ENCODE results near the gene RELN.

Gene RELN

DNA sequence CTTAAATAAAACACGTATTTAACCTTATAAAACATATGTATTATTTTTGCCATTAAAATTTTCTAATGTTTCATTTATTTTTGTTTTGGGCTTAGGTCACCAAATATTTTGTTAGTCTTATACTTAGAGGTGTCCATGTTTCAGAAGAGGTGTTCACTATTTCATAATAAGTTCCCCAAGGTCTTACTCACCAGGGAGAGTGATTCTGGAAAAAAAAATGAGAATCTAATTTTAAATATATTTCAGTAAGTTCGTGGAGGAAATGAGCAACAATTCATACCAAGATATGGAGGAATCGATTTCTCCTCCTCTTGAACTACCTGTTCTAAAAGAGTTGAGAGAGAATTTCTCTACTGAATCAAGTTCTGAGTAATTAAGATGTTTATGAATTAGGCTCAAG, 271.9 kb downstream of the RELN start:
- DNase-seq (ENCODE audit: low spot score) = no peak

DNA sequence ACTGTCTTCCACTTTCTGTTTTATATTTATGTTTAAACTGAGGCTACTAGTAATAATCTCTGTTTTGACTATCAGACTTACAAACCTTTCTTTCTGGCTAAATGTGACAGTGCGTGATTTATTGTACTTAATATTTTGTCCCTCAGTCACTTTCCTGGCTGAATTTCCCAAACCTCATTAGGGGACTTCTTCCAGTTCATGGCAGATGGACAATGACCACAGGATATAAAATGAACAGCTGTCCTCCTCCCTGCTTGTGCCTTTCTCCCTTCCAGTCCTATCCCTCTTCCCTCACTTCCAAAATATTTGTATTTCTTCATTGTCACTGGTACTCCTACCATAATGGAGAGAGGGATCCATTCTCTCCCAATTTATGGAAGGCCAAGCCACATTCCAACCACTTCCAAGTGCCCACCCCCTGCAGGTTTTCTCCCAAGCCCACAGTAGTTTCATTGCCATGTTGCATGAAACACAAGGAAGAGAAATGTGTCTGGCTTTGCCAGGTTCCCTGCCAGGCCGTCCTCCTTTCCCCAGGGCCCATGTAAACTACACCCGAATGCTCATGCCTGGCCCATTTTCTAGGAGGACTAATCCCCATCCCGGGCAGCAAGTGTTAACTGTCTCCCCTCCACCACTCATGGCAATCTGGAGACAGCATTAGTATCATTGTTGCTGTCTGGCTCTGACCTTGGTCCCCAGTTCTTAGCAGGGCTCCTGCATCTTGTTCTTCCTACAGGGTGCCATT, 273.9 kb downstream of the RELN start:
- DNase-seq (ENCODE audit: low spot score) = no peak

DNA sequence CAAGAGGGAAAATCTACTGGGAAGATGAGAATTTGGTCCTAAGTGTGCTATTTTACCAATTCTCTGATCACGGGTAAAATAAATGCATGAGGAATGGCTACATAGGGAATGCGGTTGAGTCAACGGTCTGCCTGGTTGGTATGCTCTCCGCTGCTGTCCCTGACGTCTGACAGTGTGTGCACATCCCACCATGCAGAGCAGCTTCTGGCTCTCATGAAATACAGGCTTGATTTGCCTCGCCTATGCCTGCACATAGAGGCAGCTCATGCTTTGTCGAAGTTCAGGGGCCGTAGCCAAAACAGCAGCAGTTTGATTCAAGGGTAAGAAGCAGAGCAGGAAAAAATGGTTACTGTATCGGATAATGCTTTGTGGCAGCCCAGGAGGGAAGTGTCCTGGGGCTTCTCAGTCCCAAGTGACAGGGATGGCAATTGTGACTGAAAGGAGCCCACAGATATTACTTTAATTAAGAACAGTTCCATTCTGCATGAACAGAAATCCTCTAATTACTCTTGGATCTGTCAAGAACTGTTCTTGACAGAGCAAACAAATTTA, 275.0 kb downstream of the RELN start:
- no peak for DNase-seq (ENCODE audit: low spot score)

DNA sequence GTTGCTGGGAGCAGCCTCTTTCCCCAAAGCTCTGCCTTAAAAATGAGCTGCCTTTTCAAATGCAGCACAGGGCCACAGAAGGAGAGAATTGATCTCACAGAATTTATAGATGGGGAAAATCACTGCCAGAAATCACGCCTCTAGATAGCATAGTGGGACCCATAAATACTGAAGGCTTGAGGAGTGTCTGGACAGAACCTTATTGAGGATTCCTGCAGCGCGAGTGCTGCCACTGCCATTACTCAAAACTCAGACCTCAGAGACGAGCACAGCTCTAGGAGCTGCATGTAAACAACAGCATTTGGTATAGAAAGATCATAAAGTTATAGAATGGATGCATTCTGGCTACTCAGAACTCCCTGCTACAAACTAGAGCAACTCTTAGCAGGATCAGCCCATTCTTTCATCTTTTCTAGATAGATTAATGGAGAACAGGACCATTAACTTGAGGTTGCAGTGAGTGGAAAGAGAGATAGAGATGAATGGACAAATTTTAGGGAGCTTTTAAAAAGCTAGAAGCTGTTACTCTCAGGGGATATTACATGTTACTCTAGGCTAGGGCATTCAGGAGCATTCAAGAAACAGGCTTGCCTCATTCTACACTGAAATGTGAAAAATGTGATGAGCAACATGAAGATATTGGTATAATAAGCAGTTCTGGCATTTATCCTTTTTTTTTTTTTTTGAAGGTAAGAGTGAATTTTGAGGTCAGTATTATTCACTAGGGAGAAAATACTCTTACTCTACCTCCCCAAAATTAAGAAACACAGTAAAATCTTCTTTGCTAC, 276.3 kb downstream of the RELN start:
- no peak for DNase-seq (ENCODE audit: low spot score)

DNA sequence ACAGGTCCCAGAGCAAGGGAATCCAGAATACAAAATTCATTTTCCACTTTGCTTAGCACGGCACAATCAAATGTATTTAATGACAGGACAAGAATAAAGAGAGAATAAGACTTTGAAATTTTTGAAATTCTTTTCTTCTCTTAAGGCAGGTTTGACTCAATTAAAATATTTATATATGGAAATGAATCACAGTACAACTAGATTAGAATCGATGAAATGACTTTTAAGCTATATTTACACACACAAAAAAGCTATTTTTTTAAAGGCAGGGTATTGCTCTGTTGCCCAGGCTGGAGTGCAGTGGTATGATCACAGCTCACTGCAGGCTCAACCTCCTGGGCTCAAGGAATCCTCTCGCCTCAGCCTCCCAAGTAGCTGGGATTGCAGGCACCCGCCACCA, 278.0 kb downstream of the RELN start:
- no peak for DNase-seq (ENCODE audit: low spot score)

DNA sequence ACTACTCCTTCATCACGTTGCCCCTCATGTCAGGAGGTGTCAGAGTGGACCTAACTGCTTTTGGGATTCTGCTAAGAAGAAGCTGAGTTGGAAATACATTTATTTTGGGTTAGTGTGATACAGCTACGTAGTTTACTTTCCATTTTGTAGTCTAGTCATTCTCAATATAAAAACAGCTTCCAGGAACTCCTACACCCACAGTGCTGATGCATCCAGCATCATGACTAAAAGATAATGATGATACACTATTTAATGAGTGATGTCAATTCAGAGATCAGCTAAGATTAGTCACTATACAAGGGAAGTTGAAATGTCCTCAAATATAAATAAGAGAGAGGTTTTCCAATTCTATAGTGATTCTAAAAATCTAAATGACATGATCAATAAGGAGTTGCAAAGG, 279.2 kb downstream of the RELN start:
- DNase-seq (ENCODE audit: low spot score) = no peak

DNA sequence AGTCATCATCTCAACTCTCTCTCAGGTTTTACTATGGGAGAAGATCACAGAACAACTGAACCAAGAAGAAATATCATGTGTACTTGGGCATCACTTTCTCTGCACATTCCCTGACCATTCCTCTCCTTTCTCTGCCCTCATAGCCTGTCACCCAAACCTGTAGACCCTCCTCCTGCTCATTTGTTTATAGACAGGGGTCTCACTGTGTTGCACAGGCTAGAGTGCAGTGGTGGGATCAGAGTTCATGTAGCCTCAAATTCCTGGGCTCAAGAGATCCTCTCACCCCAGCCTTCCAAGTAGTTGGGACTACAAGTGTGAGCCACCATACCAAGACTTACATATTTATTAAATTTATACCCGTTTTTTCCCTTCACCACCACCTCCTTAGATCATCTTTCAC, 282.7 kb downstream of the RELN start:
- DNase-seq (ENCODE audit: low spot score) = no peak

DNA sequence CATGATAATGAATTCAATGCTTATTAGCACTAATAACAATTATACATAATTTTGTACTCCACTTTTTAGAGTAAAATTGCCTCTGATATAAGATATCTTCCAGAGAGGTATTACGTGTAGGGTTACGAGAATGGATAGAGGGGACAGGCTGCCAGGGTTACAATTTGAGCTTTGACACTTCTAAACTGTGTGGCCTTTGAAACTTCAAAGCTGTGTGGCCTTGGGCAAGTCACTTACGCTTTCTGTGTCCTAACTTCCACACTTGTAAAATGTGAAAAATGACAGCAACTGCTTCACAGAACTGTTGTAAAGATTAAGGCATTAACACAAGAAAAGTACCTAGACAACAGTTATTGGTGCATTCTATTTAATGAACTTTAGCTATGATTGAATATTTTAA, 283.9 kb downstream of the RELN start:
- no peak for DNase-seq (ENCODE audit: low spot score)

DNA sequence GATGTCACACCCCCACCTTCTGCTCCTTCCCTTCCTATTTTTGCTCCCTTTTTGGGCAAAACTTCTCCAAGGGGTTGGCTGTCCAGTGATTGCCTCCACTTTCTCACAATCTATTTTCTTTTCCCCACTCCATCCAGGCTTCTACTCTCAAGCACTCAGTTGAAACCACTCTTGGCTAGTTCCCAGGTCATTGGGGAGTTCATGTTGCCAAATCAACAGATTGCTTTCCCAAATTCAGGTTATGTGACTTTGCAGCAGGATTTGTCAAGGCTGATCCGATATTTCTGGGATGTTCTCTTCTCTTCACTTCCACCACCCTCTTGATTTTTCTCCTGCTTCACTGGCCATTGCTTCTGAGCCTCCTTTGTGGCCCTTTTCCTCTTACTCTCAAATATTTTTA, 284.8 kb downstream of the RELN start:
- no peak for DNase-seq (ENCODE audit: low spot score)

DNA sequence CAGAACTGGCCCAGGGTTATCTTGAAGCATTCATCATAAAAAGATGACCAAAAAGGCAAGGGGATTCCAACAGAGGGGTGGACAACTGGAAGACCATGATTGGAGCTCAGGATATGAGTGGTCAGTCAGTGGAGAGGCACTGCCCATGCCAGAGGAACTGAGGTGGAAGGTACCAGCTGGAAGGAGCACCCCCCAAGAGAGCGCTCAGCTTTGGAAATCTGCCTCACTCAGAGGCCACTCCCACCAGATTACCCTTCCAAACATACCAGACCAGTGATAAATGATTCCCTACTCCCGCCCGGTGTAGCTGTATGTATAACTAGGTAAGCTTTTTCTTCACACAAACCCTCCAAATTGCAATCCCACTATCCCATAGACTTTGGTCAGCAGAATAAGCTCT, 286.5 kb downstream of the RELN start:
- no peak for DNase-seq (ENCODE audit: low spot score)

DNA sequence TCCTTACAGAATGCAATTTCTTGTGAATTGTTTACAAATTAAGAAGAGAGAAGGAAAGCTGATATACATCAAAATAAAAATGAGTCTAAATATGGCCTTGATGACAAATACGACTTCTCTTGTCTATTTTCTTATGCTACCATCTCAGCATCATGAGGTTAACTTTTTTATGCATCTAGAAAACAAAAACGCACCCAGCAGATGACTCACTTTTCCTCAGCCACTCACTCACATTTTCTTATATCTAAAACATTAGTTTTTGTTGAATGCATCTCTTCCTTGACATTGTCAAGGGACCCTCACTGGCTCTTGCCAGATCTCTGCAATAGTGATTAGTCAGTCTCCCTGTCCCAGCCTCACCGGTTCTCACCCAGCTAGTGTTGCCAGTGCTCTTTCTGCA, 287.0 kb downstream of the RELN start:
- no peak for DNase-seq (ENCODE audit: low spot score)

DNA sequence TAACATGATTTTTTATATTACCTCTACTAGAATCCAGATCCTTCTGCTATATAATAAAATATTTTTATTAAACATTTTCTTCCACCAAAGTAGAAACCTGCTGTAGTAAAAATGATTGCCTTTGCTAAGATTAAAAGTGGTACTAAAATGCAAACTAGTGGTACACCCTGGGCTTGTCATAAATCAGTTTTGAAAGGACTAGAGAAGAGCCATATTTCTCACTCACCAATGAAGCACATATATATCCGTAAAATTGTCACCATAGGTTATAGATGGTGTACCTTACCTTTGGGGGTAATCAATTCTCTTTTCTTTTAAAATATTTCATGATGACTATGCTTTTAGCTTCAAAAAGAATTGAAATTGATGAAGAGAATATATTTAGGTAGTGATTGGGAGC, 290.4 kb downstream of the RELN start:
- no peak for DNase-seq (ENCODE audit: low spot score)

DNA sequence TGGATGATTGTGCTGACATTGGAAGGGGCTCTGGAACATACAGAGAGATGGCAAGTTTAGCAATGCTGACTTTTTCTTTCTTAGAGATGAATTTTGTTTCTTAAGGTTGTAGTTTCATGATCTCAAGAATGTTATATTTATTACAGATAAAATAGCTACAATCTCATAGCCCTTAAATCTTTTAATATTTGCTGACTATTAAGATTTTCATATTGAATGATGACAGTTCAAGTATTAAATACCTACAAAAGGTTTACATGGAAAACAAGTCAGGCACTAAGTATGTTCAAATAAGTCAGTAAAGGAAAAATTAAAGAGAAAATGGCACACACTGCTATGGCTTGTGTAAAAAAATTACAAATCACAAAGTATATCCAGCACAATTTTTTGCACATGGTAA, 291.4 kb downstream of the RELN start:
- DNase-seq (ENCODE audit: low spot score) = no peak

DNA sequence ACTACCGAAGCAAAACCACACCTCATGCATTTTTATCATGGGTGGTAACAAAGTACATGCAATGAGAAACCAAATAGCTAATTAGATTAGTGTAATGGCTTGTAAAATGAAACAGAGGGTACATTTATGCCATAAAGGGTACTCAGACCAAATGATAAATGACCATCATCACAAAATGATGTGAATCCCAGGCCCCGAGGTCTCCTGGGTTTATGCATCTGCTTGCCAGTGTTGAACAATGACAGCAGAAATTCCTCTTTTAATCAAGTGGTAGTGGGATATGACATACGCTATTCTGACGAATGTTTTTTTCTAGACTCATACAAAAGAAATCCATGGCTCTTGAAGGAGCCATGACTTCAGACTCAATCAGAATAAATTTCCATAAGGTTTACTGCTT, 293.9 kb downstream of the RELN start:
- no peak for DNase-seq (ENCODE audit: low spot score)

DNA sequence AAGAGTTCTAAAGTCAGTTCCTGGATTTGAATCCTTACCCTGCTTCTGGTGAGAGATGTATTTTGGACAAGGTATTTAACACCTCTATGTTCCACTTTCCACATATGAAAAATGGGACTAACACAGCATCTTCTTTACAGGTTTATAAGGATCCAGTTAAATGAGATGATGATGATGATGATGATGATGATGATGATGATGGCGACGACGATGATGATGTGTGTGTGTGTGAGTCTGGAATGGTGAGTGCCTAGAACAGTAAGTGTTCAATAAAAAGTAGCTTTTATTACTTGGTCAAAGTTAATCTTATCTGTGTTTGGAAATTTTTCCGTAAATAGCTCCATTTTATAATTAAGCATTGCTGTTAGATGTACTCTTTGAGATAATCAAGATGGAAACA, 295.2 kb downstream of the RELN start:
- DNase-seq (ENCODE audit: low spot score) = no peak

DNA sequence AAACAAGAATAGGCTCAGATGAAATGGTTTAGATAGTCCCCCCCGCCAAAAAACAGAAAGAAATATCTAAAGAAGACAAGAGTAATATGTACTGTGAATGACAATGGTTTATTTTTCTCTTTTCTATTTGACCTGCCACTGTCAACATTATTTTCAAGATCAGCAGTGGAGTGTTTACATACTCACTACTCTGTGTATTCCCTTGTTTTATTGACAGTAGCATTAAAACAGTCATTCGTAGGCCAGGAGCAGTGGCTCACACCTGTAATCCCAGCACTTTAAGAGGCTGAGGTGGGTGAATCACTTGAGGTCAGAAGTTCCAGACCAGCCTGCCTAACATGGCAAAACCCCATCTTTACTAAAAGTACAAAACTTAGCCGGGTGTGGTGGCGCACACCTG, 298.2 kb downstream of the RELN start:
- DNase-seq (ENCODE audit: low spot score) = no peak

DNA sequence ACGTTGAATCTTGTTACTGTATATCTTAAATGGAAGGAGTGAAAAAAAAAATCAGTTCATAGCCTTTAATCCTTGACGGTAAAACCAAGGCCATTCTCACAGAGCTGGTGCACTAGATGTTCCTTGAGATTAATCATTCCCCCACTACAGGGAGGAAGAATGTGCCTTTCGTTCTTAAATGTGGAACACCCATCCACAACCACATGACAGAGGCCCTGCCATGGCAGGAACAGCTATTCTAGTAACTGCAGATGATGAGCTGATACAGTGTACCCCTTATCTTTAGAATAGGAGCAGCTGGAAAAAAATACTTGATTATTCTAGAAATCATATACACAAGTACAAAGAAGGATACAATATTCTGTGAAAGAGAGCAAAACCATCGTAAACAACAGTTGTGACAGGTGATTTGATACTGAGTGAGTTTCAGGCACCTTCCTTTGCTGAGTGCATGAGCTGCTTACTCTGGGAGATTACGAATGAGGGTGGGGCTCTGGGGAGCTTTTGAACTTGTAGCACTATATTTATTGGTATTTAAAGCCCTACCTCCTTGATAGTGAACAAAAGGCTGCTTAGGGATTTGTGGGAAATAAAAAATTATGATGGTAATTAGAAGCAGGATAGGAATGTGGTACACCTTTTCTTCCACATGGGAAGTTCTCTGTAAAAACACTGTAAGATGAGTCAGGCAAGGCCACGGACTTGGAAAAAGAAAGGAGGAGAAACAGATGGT, 299.1 kb downstream of the RELN start:
- no peak for DNase-seq (ENCODE audit: low spot score)

DNA sequence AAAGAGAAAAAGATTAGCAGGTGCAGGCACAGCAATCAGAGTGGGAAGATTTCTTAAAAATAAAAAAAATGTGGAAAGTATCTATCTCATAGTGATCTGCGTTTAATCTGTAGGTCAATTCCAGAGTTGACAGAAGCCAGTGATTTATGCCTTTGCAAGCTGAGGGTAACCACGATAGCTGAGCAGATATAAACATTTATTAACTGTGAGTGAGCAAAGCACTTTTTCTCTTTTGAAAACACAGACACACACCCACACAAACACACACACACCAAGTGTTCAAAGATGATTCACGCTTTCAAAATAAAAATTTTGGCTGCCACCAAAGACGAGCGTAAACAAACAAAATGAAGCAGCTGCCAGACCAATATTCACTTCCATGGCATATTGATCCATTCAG, 300.2 kb downstream of the RELN start:
- DNase-seq (ENCODE audit: low spot score) = no peak

DNA sequence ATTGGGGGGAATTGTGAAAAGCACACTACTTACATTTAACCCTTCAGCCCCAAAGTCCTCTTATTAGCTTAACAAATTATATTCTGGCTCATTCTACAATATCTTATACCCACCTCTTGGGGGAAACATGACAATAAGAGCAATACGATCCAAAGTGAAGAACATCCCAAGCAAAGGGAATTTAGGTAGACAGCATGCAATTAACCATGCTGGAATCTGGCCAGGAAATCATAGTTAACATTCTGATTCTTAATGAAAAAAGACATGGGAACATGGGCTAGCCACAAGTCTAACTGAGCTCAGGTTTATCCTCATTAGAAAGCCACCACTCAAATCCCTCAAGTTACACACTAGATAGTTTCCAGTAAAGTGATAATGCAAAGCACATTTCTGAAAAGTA, 301.5 kb downstream of the RELN start:
- no peak for DNase-seq (ENCODE audit: low spot score)

DNA sequence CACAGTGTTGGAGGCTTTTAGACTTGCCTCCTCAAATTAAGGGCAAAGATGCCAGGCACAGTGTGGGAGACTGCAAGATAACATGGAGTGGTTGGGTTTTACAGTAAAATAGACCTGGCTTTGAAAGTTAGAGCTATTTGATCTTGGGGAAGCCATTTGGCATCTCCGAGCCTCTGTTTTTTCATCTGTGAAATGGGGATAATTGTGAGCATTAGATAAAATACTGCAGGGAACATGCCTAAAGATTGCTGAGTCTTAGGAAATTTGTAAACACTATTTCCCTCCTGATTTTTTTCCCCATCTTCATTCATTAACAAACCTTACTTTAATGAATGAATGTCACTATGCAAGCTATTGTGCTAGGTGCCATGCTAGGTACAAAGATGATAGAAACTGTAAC, 302.2 kb downstream of the RELN start:
- no peak for DNase-seq (ENCODE audit: low spot score)

DNA sequence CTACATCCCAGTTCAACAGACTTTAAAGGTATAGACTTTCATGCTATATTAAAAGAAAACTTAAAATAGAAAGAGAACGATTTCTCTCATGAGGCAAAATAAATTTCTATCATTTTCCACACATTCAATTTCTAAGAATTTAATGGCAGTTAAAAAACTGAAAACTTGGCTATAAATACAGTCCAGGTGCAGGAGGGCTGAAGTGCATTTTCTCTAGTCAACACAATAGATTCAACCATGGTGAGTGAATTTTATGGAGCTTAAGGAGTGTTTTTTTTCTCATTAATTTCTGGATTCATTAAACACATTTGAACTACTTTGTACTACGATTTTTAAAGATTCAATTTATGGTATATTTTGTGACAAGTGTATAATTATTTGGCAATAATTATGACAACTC, 302.7 kb downstream of the RELN start:
- DNase-seq (ENCODE audit: low spot score) = no peak

DNA sequence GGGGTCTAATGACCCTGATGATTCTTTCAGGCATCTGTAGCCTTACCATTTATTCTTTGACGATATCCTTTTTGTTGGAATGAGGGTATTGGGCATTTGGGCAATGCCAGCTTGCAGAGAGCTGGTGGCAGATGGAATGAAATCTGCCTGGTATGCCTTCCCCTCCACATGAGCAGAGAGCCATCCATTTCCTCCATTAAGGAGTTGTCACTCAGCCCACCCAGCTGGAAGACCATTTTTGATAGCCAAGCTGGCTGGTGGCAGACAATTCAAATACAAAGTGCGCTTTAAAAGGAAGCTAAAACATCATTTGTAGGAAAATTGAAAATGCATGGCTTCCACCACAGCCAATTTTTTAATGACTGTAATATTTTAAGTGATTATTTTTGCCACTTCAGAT, 303.4 kb downstream of the RELN start:
- DNase-seq (ENCODE audit: low spot score) = no peak

DNA sequence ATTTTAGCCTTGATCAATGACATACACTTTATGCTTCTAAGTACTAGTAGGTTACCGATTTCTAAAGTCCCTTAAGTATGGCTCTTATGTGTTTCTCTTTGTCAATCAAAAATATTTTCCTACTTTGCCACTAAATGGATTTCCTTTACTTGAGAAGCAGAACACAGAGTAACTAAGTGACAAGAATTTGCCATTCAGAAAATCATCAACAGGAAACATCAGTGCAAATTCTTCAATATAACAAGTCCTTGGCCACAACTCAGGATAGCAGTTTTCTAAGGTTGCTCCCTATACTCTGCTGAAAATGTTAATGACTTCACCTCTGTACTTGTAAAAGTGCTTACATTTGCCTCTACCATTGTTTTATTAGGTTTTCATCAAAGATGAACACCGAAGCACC, 303.8 kb downstream of the RELN start:
- no peak for DNase-seq (ENCODE audit: low spot score)

Measured in CD4-positive, alpha-beta T cell treated with Interleukin-15 for 4 hours (primary cell).